Astrocyte of the spinal cord (primary cell): Measurements from ENCODE around the gene MEIS2.

ENCODE experiments used
- DNase-seq: peaks from one replicate; pipeline ENCODE4 v3.0.0; 2011; ENCODE audit warnings: low read depth, low spot score
- H3K4me3 ChIP-seq: 2 replicates; pipeline ENCODE4 v1.5.1; 2011; ENCODE audit warnings: low read depth, mild to moderate bottlenecking, low read length, moderate library complexity
- in situ Hi-C: cut with HindIII; loops from 2 replicates; pipeline ENCODE4 v1.10.0; 2017; ENCODE audit warnings: low sequenced_read_pairs
- TF ChIP-seq, protein P1 (sequence below): IDR thresholded peaks from 2 replicates; pipeline ENCODE4 v1.5.1; 2012; ENCODE audit warnings: low read depth, mild to moderate bottlenecking, low read length, inconsistent platforms

MEIS2 gene

DNA sequence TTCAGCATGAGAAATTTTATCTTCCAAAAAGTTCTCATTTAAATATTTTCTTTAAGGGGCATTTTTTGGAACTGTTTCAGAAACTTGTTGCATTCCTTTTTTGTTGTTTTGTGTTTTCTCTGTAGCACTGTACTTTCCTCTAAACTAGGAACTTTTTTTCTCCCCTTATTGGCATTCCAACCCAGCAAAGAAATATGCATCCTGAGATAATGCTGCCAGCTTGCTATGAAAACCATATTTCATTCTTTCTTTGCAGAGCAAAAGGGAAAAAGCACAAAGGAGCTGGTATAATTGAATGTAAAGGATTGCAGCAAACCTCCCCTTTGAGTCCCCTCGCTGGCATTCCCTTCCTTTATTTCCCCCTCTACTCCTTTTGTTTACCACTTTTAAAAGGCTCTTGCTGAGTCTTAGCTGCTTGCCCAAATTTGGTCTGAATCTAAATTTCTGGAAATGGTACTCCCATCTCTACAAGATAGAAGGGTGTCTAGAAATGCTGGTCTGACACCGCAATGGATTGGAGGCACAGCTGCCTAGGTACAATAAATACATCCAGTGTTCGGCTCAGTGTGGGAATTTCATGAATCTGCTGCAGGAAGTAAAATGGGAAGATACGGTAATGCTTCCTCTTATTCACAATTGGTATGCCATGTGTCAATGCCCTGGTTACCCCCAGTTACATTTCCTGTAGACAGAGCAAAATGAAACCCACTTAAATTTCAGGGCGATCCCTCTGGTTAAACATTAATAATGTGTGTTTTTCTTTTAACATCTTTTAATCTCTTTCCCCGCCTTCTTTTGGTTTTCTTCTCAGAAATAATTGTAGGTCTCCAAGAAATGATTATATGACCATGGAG is 156.6 kb downstream of the MEIS2 start:
- TF ChIP-seq, protein P1, sequence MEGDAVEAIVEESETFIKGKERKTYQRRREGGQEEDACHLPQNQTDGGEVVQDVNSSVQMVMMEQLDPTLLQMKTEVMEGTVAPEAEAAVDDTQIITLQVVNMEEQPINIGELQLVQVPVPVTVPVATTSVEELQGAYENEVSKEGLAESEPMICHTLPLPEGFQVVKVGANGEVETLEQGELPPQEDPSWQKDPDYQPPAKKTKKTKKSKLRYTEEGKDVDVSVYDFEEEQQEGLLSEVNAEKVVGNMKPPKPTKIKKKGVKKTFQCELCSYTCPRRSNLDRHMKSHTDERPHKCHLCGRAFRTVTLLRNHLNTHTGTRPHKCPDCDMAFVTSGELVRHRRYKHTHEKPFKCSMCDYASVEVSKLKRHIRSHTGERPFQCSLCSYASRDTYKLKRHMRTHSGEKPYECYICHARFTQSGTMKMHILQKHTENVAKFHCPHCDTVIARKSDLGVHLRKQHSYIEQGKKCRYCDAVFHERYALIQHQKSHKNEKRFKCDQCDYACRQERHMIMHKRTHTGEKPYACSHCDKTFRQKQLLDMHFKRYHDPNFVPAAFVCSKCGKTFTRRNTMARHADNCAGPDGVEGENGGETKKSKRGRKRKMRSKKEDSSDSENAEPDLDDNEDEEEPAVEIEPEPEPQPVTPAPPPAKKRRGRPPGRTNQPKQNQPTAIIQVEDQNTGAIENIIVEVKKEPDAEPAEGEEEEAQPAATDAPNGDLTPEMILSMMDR: no peak
- in situ Hi-C loops: no loop called here

DNA sequence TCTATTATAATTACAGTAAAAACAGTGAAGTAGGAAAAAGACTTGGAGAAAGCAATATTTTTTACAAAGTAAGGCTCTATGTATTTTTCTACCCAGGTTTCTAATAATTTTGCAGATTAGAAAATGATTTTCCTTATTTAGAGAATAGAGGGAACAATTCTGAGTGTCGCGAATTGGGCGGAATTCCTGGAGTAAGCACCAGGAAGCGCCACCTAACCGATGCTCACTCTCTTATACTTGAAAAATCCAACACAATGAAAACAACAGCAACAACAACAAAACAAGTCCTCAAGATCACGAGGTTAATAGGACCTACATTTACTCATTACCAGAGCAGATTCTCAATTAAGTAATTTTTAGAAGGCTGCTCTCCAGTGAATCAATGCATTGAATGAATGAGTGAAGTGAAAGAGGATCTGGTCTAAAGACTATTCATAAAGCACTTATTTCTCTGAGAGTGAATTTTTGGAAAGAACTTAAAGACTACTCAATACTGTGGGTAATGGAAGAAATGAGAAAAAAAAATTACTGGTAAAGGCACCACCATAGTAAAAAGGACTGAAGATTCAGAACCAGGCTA is 158.0 kb downstream of the MEIS2 start:
- in situ Hi-C loops: no loop called here
- H3K4me3 ChIP-seq: no peak overlapping the region
- TF ChIP-seq, protein P1: no peak
- DNase-seq: no peak

More for the DNA sequence above, 156.6 kb downstream of the MEIS2 start:
- H3K4me3 ChIP-seq: no peak overlapping the region
- no peak for DNase-seq

DNA sequence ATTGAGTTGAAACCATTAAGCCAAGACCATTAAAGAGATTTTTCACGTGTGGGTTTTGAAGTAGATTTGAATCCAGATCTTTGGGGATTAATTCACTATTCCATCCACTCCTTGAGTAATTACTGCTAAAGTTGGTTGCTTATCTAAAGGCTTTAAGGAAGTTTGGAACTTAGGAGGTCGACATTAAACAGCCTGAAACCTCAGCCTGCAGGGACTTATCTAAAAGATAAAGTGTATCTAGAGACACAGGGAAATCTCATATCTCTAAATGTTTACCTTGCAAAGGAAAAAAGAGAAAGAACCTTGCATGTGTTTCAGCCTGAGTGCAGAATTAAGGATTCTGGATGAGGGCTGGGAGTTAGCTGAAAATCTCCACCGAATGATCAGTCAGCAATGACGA is 158.6 kb downstream of the MEIS2 start:
- in situ Hi-C loops: no loop called here
- TF ChIP-seq, protein P1: no peak
- no peak overlapping the region for H3K4me3 ChIP-seq
- DNase-seq: no peak

DNA sequence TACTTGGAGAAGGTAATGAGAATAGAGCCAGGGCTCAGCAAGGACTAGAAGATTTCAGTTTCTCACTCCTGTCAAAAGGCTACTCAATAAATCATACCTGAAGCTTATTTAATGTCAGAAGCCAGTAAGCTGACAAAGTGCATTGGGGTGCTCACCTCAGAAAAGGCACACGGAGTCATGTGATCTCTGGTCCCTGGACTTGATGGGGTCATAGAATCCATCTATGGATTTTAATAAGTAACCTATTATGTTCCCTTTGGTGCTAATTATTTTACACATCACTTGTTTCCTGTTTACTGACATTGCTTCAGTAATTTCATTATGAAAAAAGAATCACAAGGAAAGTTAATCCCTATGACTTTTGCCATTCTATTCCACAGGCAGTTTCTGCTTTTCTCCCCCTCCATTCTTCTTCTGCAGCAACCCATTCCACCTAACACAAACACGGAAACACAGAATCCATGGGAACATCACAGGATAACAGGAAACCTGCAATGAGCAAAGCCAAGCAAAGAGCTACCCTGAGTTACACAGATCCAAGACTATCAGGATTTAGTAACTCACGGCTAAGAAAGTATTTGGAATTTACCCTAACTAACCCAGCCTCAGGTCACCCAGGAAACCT is 159.6 kb downstream of the MEIS2 start:
- no peak overlapping the region for H3K4me3 ChIP-seq
- in situ Hi-C loops: no loop called here
- DNase-seq: no peak
- TF ChIP-seq, protein P1: no peak

DNA sequence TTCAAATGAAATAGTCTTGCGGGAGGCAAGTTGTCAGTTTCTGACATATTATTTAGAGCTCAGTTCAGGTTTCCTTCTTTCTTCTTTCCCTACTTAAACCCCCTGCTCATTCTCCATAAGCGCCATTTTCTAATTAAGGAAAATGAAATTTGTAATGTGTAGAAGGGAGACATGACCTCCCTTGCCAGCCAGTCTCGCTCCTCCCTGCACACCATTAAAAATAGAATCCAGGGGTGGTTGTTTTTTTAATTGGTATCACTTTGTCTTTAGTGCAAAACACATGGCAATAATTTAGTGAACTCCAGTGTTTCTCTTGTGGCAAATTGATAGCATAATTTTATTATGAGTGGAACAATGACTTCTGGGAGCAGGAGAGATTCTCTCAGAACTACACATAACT is 160.1 kb downstream of the MEIS2 start:
- in situ Hi-C loops: no loop called here
- TF ChIP-seq, protein P1: no peak
- no peak overlapping the region for H3K4me3 ChIP-seq
- no peak for DNase-seq

DNA sequence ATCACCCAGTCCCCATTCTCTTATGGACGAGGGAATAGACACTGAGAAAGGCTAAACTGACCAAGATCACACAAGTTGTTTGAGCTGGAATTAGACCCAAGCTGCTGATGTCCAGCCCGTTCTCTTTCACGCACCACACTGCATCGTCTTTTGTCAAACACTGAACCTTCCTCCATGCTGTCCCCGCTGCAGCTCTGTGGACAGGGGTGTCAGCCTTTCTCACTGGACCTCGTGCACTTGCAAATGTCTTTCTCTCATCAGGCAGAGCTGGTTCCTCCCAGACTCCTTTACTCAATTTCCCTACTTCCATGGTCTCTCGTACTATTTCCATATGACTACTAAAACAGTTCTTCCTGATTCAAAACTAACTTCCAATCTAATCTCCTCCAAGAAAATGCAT is 161.6 kb downstream of the MEIS2 start:
- TF ChIP-seq, protein P1: no peak
- in situ Hi-C loops: no loop called here
- no peak overlapping the region for H3K4me3 ChIP-seq
- DNase-seq: no peak
